Stimulated activated naive CD8-positive, alpha-beta T cell treated with anti-CD3 and anti-CD28 coated beads, Interleukin-15, Interleukin-2, amounts not matched to agents 100 U/mL and 50 U/mL, for 24 hours (primary cell): ENCODE data around the gene MAZ.

Source experiments
- ATAC-seq: fragments of 150-1000 bp; cut with Tn5 transposase; one replicate; pipeline ENCODE4 v1.10.0; 2021
- DNase-seq: peaks from one replicate; pipeline ENCODE4 v3.0.0; 2021

MAZ gene

DNA sequence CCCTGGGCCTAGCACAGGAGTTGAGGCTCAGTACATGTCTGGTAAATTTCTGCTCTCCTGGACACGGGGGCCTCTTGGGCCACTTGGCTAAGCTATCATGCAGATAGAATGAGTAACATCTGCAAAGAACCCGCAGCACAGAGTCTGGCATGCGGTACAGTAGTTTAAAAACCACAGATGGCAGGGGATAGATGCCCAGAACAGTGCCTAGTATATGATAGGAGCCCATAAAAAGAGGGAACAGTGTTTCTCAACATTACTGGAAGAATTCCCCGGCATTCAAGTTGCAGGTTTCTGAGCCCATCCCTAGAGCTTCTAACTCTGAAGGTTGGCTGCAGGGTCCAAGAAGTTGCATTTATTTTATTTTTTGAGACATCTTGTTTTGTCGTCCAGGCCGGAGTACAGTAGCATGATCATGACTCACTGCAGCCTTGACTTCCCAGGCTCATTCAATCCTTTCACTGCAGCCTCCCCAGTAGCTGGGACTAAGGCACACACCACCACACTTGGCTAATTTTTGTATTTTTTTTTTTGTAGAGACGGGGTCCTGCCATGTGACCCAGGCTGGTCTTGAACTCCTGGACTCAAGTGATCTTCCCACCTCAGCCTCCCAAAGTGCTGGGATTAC, 50.9 kb downstream of the MAZ start:
- ATAC-seq, result no peak
- no peak for DNase-seq

DNA sequence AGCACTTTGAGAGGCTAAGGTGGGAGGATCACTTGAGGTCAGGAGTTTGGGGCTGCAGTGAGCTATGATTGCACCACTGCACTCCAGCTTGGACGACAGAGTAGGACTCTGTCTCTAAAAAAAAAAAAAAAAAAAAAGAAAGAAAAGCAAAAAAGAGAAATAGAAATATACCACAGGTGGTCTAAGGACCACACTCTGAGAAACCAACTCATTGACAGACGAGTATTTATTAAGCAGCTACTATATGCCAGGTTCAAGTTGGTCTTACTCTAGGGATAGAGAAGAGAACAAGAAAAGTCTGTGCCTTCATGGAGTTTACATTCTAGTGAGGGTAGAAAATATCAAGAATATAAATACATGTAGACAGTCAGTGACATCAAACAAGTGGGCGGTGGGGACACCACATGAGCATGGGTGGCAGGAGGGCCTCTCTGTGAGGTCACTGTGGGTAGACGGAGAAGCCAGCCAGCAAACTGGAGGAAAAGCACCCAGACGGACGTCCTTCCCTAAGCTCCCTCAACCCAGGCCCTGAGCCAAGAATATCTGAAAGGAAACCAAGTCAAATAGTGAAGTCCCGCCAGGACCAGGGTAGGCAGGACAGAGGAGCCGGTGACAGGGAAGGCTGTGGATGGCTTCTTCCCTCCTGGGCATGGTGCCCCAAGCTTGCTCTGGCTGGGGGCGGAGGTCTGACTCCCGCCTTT, 52.0 kb downstream of the MAZ start:
- DNase-seq (no peak), ATAC-seq (no peak)

DNA sequence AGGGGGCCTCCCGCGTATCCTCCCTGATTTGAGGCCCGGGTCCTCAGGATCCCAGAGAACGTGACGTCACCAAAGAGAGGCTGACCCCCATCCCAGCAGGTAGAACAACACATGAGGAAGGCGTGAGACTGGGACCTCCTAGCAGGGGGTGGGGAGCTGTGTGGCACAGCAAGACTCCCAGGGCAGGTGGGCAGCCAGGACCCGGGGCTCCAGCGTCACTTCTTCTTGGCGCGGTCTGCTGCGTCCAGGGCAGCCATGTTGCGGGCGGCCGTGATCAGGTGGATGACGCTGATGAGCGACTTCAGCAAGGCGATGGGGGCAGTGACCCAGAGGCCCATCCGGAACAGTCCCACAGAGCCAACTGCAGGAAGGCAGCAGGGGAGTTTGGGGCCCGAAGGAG, 52.6 kb downstream of the MAZ start:
- no peak for ATAC-seq

DNA sequence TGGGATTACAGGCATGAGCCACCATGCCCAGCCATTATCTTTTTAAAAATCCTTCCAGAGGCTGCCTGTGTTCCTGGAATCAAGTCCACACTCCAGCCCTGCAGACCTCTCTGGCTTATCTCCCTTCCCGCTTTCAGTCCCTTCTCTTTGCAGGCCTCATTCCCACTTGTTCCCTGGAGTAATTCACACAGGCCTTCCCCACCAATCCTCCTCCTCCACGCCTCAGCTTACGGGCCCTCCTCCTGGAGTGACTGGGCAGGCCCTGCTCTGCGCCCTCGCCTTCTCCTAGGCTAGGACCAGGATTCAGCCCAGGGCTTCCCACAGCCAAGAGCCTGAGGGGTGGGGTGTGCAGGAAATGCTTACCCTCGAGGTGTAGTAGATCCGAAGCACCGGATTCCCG, 53.9 kb downstream of the MAZ start:
- DNase-seq, result no peak
- ATAC-seq, result no peak

More for the DNA sequence above, 52.6 kb downstream of the MAZ start:
- DNase-seq, result no peak
